BLaER1 treated with 17β-estradiol and CSF1 and Interleukin-3, amounts not matched to agents 10 nM and 100 nM (cell line): ENCODE data around the gene NANP.

Experiments used
- H3K27ac ChIP-seq, 11 experiments: shearing (Covaris generic); formaldehyde crosslinking; 2 replicates each; pipeline ENCODE4 v1.8.1; 2022
- H3K27me3 ChIP-seq, 11 experiments: shearing (Covaris generic); formaldehyde crosslinking; 2 replicates each; pipeline ENCODE4 v1.8.1; 2022
- H3K36me3 ChIP-seq, 11 experiments: shearing (Covaris generic); formaldehyde crosslinking; 2 replicates each; pipeline ENCODE4 v1.8.1; 2022
- H3K4me1 ChIP-seq, 10 experiments: shearing (Covaris generic); formaldehyde crosslinking; 2 replicates each; pipeline ENCODE4 v1.8.1; 2022
- H3K4me2 ChIP-seq, 11 experiments: shearing (Covaris generic); formaldehyde crosslinking; 2 replicates each; pipeline ENCODE4 v1.8.1; 2022
- H3K4me3 ChIP-seq, 10 experiments: shearing (Covaris generic); formaldehyde crosslinking; 2 replicates each; pipeline ENCODE4 v1.8.1; 2022
- H3K9ac ChIP-seq, 11 experiments: shearing (Covaris generic); formaldehyde crosslinking; 2 replicates each; pipeline ENCODE4 v1.8.1; 2022
- H3K9me3 ChIP-seq, 11 experiments: shearing (Covaris generic); formaldehyde crosslinking; replicated peaks in 1 of 11; 2 replicates each; pipeline ENCODE4 v1.8.1; 2022
- H4K20me1 ChIP-seq, 11 experiments: shearing (Covaris generic); formaldehyde crosslinking; 2 replicates each; pipeline ENCODE4 v1.8.1; 2022
- Cebpa-rat ChIP-seq, 11 experiments: shearing (Covaris generic); IDR thresholded peaks; 2 replicates each; pipeline ENCODE4 v1.8.1; 2022

The NANP gene

DNA sequence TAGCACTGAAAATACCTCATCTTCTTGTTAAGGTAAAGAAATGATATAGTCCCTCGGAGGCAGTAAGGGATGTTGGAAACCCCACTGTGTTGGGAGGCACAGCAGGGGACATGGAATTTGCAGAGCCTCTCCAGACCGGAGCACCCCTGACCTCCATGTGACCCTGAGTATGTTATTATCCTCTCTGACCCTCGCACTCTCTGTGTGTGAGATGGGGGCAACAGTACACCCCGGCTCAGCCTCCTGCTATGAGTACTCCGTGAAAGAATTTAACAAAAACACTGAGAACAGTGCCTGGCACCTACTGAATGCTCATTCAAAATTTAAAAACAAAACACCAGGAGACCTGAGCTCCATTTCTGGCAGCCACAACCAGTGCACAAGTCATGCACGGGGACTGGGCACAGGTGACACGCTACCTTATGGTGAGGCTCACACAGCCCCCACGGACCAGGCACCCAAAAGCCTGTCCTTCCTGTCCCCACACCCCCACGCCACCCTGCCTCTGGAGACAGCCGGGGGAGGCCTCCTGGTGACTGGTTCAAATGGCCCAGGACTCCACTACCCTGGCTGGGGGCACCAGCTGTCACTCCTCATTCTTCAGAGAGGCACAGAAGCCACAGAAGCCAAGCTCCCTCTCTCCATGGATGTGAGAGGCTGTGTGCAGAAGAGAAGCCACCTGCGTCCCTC lies 44.6 kb downstream of the NANP start:
- Histone ChIP-seq H3K9ac (no peak overlapping the region), H3K27me3 (peaks cover 4 to 12% (median 8%) of the 10 kb centered on the region in 11 experiments), H3K36me3 (no peaks in the 10 kb centered on the region), H3K27ac (no peak overlapping the region), H4K20me1 (0 out of 22 replicates have a peak, but pooled peaks cover 0 to 4% (median 0%) of the 10 kb centered on the region in 11 experiments), H3K4me2 (no peak overlapping the region), H3K4me3 (no peak overlapping the region), H3K9me3 (peaks cover 0 to 6% (median 3%) of the 10 kb centered on the region in 11 experiments; a peak in 11 of 22 replicates), H3K4me1 (peaks cover 0 to 6% (median 0%) of the 10 kb centered on the region in 10 experiments; a peak in 3 of 20 replicates)
- no peak for TF ChIP-seq Cebpa-rat (IDR thresholded peaks at IDR 0.05)

DNA sequence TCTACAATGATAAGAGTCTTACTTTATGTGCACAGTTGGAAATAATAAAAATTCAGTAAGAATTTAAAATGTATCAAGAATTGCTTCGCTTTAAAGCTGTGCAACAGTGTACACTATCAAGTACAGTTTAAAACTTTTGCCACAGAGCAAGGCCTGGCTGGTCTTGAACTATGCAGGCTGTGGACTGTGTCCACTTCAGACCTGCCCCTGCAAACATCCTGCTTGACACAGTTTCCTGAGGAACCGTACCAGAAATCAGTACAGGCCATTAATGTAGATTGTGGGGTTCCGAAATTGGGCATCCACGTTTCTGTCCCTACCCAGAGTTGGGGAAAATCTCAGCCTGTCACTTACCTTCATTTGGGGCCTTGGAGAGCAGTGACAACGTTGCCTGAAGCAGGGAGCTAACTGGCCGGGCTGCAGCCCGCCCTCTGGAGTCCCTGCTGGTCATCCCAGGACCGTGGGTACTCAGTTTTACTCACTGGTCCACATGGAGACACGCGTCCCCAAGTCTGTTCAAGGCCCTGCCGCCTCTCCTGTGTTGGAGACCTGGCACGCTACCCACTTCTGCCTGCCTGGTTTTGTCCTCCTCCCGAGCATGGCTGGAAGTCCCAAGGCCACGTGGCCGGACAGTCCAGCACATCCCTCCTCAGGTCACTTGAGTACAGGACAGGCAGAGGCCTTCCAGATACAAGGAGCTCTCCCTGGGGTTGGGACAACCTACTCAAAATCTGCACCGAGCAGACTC lies 46.9 kb downstream of the NANP start:
- TF ChIP-seq Cebpa-rat (IDR thresholded peaks at IDR 0.05), result no peak
- H3K4me3 ChIP-seq, result no peak overlapping the region
- H3K27ac ChIP-seq, result no peak overlapping the region
- no peaks in the 10 kb centered on the region for H3K27me3 ChIP-seq
- peaks cover 0 to 4% (median 0%) of the 10 kb centered on the region in 11 experiments; a peak in 1 of 22 replicates for H4K20me1 ChIP-seq
- peaks cover 0 to 7% (median 2%) of the 10 kb centered on the region in 10 experiments; a peak in 4 of 20 replicates for H3K4me1 ChIP-seq
- H3K9ac ChIP-seq, result no peak overlapping the region
- no peaks in the 10 kb centered on the region for H3K36me3 ChIP-seq
- H3K9me3 ChIP-seq, result no peaks in the 10 kb centered on the region
- no peak overlapping the region for H3K4me2 ChIP-seq

DNA sequence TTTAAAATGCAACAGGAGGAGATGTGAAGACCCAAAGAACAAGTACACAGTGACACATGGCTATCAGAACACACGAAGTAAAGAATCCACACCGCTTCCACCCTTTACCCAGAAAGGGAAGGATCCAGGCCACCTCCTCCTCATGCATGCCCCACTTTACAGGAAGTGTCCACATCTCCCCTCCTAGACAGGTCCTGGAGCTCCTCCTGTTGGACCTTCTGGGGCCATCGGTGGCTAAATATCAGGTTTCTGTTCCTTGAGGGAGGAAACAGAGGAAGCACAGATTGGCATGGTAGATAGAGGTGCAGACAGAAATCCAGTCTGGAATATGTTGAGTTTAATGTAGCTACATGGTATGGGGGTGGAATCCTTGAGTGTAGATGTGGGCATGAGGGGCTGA lies 49.4 kb downstream of the NANP start:
- no peaks in the 10 kb centered on the region for H3K36me3 ChIP-seq
- no peaks in the 10 kb centered on the region for H3K27me3 ChIP-seq
- no peak overlapping the region for H3K4me3 ChIP-seq
- H4K20me1 ChIP-seq, result peaks cover 0 to 1% (median 0%) of the 10 kb centered on the region in 11 experiments; a peak in 2 of 22 replicates
- peaks cover 0 to 9% (median 5%) of the 10 kb centered on the region in 10 experiments; a peak in 5 of 20 replicates for H3K4me1 ChIP-seq
- no peak for TF ChIP-seq Cebpa-rat (IDR thresholded peaks at IDR 0.05)
- no peak overlapping the region for H3K27ac ChIP-seq
- no peak overlapping the region for H3K4me2 ChIP-seq
- no peaks in the 10 kb centered on the region for H3K9me3 ChIP-seq
- H3K9ac ChIP-seq, result no peak overlapping the region

DNA sequence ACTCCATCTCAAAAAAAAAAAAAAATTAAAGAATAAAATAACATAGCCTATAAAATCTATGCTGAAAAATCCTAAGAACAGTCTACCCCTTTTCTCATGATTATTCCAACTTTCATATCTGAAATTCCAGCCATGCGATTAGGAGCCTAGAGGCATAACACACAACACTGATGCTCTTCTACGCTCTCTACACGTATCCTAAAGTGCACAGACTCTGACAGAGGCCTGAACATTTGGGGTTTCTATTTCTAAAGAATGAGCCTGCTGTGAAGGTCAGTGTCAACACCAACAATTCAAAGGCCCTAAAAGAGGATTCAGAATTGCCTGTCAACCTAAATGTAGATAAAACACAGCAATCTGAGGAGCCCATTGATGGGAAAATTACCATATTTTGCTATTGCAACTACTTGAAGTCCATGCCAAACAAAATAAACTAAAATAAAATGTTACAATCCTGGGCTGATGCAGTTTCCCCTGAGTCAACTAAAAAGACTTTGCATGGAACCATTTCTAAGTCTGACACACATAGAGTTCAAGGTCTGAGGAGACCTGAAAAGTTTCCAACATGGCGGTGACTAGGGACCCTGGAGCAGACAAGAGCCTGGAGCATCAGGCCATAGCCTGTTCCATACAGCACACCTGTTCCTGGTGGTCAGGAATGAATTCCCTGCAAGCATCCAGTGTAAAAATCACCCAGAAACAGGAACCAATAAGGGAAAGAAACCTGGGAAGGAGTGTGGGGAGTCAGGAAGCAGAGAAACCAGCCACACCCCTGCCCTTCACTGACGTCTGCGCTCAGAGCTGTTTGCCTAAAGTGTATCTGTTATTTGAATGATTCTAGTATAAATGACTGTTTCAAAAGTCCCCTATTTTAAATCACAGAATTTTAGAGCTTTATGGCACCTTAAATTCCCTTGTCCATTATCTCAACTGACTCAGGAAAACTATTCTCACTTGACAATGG lies 50.2 kb downstream of the NANP start:
- no peaks in the 10 kb centered on the region for H3K36me3 ChIP-seq
- no peaks in the 10 kb centered on the region for H3K27me3 ChIP-seq
- no peak overlapping the region for H3K4me3 ChIP-seq
- H3K9ac ChIP-seq, result no peak overlapping the region
- no peak for TF ChIP-seq Cebpa-rat (IDR thresholded peaks at IDR 0.05)
- peaks cover 0 to 10% (median 6%) of the 10 kb centered on the region in 10 experiments; a peak in 5 of 20 replicates for H3K4me1 ChIP-seq
- no peaks in the 10 kb centered on the region; a peak in 2 of 22 replicates for H4K20me1 ChIP-seq
- no peak overlapping the region for H3K27ac ChIP-seq
- no peaks in the 10 kb centered on the region for H3K9me3 ChIP-seq
- H3K4me2 ChIP-seq, result no peak overlapping the region

DNA sequence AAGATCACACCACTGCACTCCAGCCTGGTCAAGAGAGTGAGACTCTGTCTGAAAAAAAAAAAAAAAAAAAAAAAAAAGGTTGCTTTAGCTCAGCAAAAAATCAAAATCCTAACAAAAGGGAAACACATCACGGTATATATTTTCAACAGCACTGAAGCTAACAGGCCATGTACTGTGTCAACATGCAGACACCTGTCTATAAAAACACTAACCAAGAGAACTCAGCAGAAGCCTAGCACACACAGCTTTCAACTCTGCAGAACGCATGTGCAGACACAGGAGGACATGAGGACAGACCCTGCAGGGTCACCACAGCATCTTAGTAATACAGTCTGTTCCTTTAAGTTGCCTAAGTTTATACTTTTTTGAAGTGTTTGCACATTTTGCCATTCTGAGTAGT lies 52.0 kb downstream of the NANP start:
- Histone ChIP-seq H3K27me3 (no peaks in the 10 kb centered on the region), H3K4me3 (no peak overlapping the region), H3K36me3 (no peaks in the 10 kb centered on the region), H3K9me3 (no peaks in the 10 kb centered on the region), H3K4me1 (peaks cover 0 to 10% (median 6%) of the 10 kb centered on the region in 10 experiments; a peak in 5 of 20 replicates), H4K20me1 (no peaks in the 10 kb centered on the region; a peak in 2 of 22 replicates), H3K9ac (no peak overlapping the region), H3K4me2 (no peak overlapping the region), H3K27ac (no peak overlapping the region)
- TF ChIP-seq Cebpa-rat (IDR thresholded peaks at IDR 0.05), result no peak

DNA sequence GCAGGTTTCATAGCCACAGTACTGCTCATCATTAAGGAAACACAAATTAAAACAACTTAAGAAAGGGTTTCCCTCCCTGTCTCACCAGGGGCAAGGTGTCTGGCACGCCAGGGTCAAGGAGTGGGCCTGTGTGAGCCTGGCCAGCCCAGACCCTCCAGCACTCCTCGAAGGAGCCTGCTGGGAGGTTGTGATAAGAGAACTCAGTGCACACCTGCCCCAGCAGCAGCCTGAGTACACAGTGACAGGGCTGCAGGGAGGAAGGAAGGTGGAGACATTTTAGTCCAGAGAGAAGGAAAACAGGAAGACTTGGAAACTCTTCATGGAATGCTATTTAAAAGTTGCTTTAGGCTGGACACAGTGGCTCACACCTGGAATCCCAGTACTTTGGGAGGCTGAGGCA lies 52.6 kb downstream of the NANP start:
- H3K36me3 ChIP-seq, result no peaks in the 10 kb centered on the region
- no peaks in the 10 kb centered on the region for H3K9me3 ChIP-seq
- H3K9ac ChIP-seq, result no peak overlapping the region
- peaks cover 0 to 10% (median 6%) of the 10 kb centered on the region in 10 experiments; a peak in 5 of 20 replicates for H3K4me1 ChIP-seq
- no peak overlapping the region for H3K4me3 ChIP-seq
- no peaks in the 10 kb centered on the region for H3K27me3 ChIP-seq
- TF ChIP-seq Cebpa-rat (IDR thresholded peaks at IDR 0.05), result no peak
- no peak overlapping the region for H3K4me2 ChIP-seq
- no peaks in the 10 kb centered on the region; a peak in 2 of 22 replicates for H4K20me1 ChIP-seq
- H3K27ac ChIP-seq, result no peak overlapping the region

DNA sequence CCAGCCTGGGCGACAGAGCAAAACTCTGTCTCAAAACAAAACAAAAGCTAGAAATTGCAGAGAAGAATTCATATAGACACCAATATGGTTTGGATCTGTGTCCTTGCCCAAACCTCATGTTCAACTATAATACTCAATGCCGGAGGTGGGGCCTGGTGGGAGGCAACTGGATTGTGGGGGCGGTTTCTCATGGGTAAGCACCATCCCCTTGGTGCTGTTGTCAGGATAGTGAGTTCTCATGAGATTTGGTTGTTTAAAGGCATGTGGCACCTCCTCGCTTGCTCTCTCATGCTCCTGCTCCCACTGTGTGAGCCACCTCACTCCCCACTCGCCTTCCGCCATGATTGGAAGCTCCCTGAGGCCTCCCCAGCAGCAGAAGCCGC lies 53.7 kb downstream of the NANP start:
- H3K4me2 ChIP-seq, result no peak overlapping the region; a peak in 1 of 22 replicates
- no peaks in the 10 kb centered on the region for H3K36me3 ChIP-seq
- H3K4me3 ChIP-seq, result no peak overlapping the region
- no peak overlapping the region for H3K9ac ChIP-seq
- no peaks in the 10 kb centered on the region for H3K9me3 ChIP-seq
- H3K27me3 ChIP-seq, result no peaks in the 10 kb centered on the region
- H3K27ac ChIP-seq, result no peak overlapping the region
- no peaks in the 10 kb centered on the region; a peak in 2 of 22 replicates for H4K20me1 ChIP-seq
- no peak for TF ChIP-seq Cebpa-rat (IDR thresholded peaks at IDR 0.05)
- H3K4me1 ChIP-seq, result peaks cover 0 to 9% (median 5%) of the 10 kb centered on the region in 10 experiments; a peak in 5 of 20 replicates

DNA sequence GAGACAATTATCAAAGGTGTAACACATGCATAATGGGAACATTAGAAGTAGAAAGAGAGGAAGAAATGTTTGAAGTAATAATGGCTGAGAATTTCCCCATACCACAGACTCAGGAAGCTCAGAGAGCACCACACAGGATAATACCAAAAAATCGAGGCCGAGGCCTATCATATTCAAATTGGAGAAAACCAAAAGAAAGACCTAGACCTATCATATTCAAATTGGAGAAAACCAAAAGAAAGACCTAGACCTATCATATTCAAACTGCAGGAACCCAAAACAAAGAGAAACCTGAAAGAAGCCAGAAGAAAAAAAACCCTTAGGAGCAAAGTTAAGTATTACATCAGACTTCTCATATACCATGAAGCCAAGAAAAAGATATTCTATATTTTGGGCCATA lies 56.5 kb downstream of the NANP start:
- no peak overlapping the region for H3K4me3 ChIP-seq
- H3K4me1 ChIP-seq, result peaks cover 0 to 9% (median 2%) of the 10 kb centered on the region in 10 experiments; a peak in 4 of 20 replicates
- peaks cover 6 to 22% (median 15%) of the 10 kb centered on the region in 11 experiments; a peak in 21 of 22 replicates for H3K9me3 ChIP-seq
- no peak overlapping the region for H3K4me2 ChIP-seq
- H3K36me3 ChIP-seq, result 0 out of 22 replicates have a peak, but pooled peaks cover 0 to 7% (median 0%) of the 10 kb centered on the region in 11 experiments
- H3K27ac ChIP-seq, result no peak overlapping the region
- no peaks in the 10 kb centered on the region for H3K27me3 ChIP-seq
- no peak for TF ChIP-seq Cebpa-rat (IDR thresholded peaks at IDR 0.05)
- H3K9ac ChIP-seq, result no peak overlapping the region
- no peaks in the 10 kb centered on the region; a peak in 2 of 22 replicates for H4K20me1 ChIP-seq
